Activated gamma-delta T cell treated with anti-CD3 and anti-CD28 coated beads, Interleukin-2, amount 50 U/mL, for 16 hours (primary cell): ENCODE measurements around the gene FBXO4.

Source experiments
- DNase-seq: peaks from one replicate; pipeline ENCODE4 v3.0.0-alpha.2; 2020; ENCODE audit warnings: low read depth

Gene FBXO4, protein sequence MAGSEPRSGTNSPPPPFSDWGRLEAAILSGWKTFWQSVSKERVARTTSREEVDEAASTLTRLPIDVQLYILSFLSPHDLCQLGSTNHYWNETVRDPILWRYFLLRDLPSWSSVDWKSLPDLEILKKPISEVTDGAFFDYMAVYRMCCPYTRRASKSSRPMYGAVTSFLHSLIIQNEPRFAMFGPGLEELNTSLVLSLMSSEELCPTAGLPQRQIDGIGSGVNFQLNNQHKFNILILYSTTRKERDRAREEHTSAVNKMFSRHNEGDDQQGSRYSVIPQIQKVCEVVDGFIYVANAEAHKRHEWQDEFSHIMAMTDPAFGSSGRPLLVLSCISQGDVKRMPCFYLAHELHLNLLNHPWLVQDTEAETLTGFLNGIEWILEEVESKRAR

DNA sequence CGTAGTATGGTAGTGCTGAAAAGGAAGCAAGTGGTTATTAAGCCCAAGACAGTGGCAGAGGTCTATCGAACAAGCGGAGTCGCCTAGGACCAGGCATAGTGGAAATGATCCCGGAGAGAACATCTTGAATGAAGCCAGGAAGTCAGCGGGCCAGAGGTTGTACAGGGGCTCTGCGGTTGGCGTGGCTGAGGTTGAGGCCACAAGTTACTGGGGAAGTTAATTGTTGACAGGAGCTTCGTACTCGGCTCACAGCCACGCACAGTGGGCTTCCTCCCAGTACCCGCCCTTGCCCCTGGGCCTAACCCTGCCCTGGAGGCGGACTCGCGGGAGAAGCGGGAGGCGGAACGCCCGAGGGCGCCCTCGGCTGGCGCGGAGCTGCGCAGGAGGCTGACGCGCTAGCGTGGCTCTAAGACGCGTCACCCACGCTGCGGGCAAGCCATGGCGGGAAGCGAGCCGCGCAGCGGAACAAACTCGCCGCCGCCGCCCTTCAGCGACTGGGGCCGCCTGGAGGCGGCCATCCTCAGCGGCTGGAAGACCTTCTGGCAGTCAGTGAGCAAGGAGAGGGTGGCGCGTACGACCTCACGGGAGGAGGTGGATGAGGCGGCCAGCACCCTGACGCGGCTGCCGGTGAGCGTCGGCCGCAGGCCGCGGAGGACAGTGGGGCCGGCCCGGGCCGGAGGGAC, at the start of gene FBXO4:
FBXO4 (plus strand) TSS at position 410 of the 683 bp plus-strand sequence; CDS start at position 439, 29 bp downstream.
- peak; percentile 74 for DNase-seq

DNA sequence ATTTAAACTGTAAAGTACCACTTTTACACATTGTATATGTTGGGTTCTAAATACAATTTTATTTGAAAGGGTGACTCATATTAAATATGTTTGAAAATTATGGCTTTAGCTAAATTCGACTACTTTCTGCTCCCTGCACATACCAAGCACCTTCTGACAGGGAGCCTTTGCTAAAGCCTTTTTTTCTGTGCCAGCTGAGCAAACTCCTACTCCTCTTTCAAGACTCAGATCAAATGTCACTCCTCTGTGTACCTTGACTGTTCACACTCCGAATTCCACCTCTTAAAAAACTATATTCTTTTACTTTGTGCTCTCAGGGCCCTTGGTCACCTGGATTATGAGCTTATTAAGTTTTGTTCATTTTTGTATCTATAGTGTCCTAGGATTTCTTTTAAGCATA, 48.4 kb upstream of the FBXO4 start:
- DNase-seq, result no peak

DNA sequence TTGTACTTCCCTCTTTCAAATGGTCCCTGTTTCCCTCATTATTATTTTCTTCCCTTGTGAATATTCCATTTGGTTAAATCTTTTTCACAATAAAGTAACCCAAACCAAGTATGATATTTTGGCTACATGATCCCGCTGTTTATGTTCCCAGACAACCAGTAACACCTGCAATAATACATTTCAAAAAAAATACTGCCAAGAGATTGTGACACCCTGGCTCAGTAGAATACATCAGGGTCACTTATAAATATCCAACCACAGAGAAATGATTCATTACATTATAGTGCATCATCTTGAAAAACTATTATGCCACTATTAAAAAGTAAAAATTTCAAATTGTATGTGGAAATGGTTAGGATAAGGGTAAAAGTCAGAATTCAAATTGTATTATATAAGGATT, 47.7 kb upstream of the FBXO4 start:
- DNase-seq, result no peak

DNA sequence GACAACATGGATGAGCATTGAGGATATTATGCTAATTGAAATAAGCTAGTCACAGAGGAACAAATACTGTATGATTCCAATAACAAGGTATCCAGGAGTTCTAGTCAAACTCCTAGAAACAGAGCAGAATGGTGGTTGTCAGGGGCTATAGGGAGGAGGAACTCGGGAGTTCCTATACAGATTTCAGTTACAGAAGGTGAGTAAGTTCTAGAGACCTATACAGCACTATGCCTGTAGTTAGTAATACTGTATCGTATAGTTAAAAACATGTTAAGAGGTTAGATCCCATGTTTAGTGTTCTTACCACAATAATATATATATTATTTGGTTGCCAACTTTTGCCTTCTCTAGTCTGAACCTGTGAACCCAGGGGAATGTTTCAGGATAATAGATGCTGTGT, 46.9 kb upstream of the FBXO4 start:
- no peak for DNase-seq

DNA sequence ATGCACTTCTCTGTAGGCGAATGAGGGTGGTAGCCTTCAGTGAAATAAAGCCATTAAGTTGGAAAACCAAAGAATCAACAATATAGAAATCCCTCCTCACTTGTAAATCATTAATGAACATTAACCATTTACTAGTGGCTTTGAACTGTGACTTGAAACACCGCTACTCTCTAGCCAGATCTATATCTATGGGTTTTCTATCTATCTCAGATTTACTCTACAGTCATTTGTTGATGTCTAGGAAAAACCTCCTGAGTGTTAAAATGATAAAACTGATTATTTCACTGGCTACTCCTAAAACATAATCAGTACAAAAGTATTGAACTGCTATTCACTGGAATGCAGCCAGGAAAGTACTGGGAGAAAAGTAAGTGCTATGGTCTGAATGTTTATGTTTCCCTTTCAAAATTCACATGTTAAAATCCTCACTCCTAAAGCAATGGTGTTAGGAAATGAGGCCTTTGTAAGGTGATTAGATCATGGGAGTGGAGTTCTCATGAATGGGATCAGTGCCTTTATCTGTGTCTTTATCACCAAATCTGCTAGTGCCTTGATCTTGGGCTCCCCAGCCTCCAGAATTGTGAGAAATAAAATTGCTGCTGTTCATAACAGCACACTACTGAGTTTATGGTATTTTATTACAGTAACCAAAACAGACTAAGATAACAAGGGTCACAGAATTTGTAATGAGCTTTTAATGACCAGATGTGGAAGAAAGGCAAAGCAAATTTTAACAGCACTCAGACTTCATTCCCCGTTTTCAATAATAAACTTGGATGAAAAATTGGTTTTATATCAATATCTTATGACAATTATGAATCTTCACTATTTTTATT, 46.2 kb upstream of the FBXO4 start:
- no peak for DNase-seq

DNA sequence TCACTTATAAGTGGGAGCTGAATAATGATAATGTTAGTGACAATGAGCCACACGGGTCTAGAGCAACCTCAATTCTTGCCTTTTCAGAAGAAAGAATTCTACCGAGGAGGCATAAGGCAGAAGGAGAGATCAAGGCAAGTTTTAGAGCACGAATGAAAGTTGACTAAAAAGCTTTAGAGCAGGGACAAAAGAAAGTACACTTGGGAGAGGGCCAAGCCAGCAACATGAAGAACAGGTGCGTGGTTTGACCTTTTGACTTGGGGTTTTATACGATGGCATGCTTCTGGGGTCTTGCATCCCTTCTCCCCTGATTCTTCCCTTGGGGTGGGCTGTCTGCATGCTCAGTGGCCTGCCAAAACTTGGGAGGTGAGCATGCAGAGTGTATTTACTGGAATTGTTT, 42.3 kb upstream of the FBXO4 start:
- DNase-seq, result no peak

DNA sequence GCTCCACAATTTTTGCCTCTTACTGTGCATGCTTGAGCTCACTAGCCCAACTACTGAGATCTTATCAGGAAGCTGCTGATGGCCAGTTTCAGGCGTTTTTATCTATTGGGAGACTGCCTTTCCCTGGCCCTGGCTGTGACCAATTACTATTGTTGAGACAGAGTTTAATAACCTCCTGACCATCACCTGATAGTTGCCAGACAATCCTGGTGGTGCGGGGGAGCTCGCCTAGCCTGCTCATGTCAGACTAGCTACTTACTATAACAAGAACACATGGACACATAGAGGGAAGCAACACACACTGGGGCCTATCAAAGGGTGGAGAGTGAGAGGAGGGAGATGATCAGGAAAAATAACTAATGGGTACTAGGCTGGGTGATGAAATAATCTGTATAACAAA, 41.8 kb upstream of the FBXO4 start:
- no peak for DNase-seq

DNA sequence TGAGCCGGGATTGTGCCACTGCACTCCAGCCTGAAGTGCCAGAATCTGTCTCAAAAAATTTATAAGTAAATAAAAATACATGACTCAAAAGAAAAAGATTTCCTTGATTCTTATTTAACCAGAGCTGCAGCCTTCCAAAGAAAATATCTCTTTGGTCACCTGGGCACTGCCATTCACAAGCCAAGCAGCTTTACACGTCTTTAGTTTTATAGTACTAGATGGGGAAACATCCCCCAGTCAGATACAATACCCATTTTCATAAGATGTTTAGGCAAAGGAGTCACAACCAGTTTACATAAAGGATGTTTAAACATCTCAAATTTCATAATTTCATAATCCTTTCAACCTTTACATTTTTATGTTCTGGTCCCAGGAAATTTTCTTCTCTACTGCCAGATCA, 41.1 kb upstream of the FBXO4 start:
- DNase-seq, result no peak

DNA sequence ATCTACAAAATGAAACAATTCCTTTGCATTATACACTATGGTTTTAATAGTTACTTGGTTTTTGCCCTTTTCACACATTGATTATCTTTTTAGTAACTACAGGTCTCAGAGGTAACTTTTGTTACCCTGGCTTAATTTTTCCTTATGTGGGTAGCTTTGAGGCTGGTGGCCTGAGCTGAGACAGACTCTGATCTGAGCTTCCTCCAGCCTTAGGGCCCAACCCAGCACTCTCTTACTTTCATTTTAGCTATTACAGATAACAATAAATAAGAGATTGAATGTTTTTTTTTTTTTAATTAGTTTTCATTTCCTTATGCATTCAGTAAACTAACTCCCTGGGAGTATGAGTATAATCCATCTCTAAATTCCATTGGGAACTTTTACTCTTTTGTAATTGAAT, 39.8 kb upstream of the FBXO4 start:
- no peak for DNase-seq

DNA sequence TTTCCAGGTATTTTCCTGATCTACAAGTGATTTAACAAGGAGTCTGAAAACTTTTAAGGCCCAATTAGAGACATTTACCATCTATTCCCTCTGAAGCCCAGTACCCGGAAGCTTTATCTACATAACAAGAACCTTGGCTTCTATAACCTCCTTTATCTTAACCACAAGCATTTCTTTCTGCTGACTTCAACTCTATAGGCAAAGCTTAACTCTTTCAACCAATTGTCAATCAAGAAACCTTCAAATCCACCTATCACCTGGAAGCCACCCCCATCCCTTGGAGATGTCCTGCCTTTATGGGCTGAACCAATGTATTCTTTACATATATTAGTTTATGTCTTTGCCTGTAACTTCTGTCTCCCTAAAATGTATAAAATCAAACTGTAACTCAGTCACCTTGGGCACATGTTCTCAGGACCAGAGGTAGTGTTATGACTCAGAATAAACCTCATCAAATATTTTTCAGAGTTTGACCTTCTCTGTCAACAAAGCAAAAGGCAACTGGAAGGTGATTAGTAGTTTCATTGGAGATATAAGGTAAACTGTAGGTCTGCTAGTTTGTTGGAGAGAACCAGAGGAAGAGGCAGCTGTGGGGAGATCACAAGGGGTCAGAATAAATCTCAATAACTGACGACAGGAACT, 33.9 kb upstream of the FBXO4 start:
- no peak for DNase-seq

DNA sequence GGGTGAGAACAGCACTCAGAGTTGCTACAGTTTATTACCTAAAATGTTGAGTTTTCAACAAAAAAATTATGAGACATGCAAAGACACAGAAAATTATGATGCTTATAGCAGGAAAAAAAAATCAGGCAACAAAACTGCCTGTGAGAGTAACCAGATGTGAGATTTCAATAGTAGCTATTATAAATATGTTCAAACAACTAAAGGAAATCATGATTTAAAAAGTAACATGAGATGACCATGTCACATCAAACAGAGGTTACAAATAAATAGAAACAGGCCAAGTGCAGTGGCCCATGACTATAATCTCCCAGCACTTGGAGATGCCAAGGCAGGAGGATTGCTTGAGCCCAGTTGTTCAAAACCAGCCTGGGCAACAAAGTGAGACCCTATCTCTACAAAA, 33.0 kb upstream of the FBXO4 start:
- DNase-seq, result no peak

DNA sequence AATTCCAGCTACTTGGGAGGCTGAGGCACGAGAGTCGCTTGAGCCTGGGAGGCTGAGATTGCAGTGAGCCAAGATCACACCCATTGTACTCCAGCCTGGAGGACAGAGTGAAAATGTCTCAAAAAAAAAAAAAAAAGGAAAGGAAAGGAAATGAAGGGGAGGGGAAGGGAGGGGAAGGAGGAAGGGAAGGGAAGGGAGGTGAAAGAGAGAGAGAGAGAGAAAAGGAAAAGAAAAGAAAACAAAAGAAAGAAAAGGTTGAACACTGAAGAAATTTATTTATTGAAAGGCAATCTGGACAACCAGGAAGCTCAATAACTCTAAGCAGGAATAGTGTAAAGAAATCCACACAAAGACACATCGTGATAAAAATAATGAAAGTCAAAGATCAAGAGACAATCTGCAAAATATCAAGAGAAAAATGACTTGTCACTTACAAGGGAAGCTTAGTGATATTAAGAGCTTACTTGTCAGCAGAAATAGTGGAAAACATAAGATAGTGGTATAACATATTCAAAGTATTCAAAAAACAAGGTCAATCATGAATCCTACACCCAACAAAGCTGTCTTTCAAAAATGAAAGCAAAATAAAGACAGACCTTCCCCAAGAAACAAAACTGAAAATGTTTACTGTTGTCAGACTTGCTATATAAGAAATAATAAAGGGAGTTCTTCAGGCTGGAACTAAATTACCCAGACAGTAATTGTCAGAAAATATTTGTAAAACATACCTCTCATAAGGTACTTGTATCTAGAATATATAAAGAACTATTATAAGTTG, 31.8 kb upstream of the FBXO4 start:
- DNase-seq, result no peak

DNA sequence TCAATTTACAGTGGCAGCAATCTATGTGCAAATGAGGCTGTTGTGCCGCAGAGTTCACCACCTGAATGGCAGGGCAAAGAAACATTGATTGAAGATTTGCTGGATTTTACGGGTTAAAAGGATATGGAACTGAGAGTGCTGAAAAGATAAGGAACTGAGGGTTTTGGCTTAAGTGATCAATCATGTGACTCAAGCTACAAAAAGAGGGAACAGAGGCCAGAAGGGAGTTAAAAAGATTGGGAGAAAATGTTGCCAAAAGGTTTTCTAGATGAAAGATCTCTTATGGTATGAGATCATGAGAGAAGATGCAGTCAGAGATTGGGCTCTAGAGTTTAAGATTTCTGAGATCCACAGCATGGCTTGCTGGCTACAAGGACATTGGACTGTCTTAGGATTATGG, 28.9 kb upstream of the FBXO4 start:
- no peak for DNase-seq

DNA sequence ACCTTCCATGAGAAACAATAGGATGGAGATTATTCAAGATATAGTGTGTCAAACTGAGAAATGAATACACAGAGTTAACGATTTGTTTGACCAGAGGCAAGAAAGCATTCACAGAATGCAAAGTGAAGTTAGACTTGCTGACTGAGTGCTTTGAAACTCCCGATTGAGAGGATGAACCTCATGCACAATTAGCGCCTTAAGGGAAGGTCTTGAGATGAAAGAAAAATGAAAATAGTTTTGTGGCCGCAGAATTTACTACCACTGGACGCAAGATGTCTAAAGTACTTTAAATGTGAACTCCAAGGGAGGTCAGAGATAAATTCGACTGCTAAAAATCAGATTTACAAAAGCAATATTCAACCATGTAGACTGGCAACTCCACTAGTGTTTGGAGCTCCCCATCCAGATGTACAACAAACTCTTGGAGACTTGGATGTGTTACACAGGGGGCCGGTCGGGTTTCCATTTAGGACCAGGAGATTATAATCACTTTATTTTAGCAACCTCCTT, 21.6 kb upstream of the FBXO4 start:
- DNase-seq, result no peak

DNA sequence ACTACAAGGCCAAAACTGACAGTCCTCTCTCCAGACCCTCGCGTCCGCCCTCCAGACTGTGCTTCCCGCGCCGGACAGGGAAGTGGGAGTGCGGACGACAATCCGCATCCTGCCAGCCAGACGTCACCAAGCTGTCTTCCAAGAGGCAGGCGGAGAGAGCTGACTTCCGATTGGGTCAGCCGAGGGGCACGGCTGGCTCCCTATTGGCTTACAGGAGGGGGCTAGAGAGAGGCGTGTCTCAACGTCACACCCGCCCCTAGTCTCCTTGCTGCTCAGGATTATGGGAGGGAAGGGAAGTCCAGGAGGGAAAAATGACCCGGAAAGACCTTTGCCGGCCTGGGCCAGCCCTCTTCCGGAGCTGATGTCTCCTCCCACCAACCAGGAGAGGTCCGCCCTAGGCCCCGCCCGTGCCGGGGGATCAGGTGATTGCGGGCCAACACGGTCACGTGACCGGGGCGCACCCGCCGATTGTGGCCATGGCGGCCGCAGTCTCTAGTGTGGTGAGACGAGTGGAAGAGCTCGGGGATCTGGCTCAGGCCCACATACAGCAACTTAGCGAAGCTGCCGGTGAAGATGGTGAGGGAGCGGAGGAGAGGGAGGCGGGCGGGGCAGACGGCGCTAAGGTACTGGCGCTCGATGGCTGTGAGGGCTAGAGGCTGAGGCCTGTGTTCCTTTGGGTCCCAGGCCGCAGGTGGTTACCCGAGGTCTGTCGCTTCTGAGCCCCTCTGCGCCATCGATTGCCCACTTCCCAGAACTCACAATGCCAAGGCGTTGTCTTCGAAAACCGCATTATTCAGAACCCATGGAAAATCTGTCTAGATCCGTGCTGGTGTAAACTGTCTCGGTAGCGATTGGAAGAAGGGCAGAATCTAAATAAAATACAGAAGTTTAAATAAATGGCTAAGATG, 20.9 kb upstream of the FBXO4 start, which contains the start of gene RIMOC1:
RIMOC1 (plus strand) TSS at position 453 of the 908 bp plus-strand sequence; CDS start at position 477, 24 bp downstream.
- DNase-seq, result peak; percentile 96

DNA sequence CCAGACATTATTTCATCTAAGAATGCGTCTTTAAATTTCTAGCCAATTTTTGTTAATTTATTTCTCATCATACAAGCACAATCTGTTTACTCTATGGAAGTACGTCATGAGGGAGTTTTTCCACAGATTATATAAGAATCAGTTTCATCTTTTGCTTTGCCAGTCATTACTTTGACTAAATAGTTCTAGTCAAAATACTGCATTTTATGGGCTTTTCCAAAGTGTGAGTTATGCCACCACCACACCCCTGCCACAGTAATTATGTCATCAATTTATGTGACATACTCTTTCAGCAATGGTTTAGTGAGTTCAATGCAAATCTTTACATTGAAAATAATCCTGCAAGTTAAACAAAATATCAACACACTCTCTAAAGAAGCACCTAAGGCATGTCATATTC, 18.9 kb upstream of the FBXO4 start:
- no peak for DNase-seq

DNA sequence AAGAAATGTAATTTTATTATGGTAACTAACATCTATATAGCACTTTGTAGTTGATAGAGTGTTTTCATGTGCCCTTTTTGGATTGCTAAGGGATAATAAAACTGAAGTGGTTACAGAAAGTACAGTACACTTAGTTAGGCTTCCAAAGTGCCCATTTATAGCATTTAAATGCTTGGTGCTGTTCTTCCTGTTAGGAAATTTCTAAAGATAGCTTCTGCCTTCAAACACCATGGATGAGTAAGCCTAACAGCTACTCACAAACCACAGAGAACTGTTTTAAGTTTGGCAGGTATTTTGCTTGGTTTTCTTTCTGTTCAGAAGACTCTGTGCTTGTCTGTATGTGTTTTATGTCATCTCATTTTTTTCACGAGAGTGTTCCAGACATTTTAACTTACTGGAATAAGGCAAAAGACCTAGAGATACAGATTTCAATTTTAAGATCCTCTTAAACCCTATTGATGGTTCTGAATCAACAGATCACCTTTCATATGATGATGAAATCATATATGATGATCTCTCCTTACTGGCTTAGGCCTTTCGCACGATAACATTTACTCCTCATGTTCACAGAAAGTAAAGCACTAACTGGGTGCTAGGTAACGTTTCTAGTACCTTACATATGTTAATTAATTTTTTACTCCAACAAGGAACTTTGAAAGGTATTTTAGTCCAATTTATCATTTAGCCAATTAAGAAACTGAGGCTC, 16.6 kb upstream of the FBXO4 start:
- DNase-seq, result no peak

DNA sequence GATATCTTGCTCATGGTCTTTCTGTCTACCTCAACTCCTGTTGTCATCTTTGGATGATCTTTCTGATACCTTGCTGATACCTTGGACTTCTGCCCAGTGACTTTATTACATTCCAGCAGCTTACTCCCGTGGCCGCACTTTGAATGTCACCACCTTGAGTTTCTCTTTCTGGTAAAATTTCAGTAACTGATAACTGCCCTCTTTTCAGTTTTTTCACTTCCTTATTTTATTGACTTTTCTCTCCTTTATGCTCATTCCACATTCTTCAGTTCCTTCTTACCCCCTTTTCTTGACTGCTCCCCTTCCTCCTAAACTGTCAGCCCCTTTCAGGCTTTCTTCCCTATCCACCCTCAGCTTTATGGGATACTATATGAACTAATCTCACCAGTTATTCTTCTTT, 7.0 kb upstream of the FBXO4 start:
- DNase-seq, result no peak

DNA sequence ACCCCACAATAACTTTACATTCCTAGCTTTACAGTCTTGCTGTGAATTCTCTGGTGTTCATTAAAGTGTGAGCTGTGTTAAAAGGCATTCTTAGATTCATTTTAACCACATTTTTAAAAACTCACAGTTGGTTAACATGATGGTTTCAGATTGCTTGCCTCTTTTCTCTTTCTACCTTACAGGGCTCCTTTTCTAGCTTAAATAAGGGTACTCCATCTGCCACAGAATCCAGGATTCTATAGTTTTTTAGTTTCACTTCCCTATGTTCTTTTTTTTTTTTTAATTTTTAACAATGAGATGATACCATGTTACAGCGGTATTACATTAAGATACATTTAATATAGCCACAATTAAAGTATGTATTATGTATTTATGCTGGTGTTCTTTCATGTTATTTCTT, 3.9 kb upstream of the FBXO4 start:
- no peak for DNase-seq
